Fibroblast of the aortic adventitia (primary cell): ENCODE measurements around the gene CORO6. TPM values are rescaled to one million over a fixed set of nuclear protein-coding genes. Genes with fewer than 3 reads are reported as not detected.

Experiments used
- DNase-seq: peaks from one replicate; pipeline ENCODE4 v3.0.0-alpha.2; 2010; ENCODE audit warnings: low read depth
- H3K4me3 ChIP-seq: 2 replicates; pipeline ENCODE4 v1.5.1; 2011; ENCODE audit warnings: low read depth, mild to moderate bottlenecking, control low read depth, low read length, moderate library complexity
- total RNA-seq: library from RNA; depleted of rRNA; stranded (reverse); fragments of >200 nt; gene quantifications from 2 replicates; pipeline ENCODE4 v1.2.3, GENCODE V29; 2012; ENCODE audit warnings: low replicate concordance
- TF ChIP-seq, protein P1 (sequence below): IDR thresholded peaks from 2 replicates; pipeline ENCODE4 v1.5.1; 2011; ENCODE audit warnings: mild to moderate bottlenecking, low read length, control low read depth, inconsistent platforms; ENCODE audit not compliant: insufficient read depth

The CORO6 gene
- total RNA-seq, 1 donor = 8.3 TPM

- peak; percentile 40 for DNase-seq
- TF ChIP-seq, protein P1, sequence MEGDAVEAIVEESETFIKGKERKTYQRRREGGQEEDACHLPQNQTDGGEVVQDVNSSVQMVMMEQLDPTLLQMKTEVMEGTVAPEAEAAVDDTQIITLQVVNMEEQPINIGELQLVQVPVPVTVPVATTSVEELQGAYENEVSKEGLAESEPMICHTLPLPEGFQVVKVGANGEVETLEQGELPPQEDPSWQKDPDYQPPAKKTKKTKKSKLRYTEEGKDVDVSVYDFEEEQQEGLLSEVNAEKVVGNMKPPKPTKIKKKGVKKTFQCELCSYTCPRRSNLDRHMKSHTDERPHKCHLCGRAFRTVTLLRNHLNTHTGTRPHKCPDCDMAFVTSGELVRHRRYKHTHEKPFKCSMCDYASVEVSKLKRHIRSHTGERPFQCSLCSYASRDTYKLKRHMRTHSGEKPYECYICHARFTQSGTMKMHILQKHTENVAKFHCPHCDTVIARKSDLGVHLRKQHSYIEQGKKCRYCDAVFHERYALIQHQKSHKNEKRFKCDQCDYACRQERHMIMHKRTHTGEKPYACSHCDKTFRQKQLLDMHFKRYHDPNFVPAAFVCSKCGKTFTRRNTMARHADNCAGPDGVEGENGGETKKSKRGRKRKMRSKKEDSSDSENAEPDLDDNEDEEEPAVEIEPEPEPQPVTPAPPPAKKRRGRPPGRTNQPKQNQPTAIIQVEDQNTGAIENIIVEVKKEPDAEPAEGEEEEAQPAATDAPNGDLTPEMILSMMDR = no peak
- H3K4me3 ChIP-seq = peak overlapping the region; percentile 49
Measured at GRCh38 chr17:29615048-29615385, 7.7 kb downstream of the CORO6 start.

- TF ChIP-seq, protein P1 = no peak
- no peak overlapping the region for H3K4me3 ChIP-seq
- no peak for DNase-seq
Measured at GRCh38 chr17:29614349-29615047, 8.2 kb downstream of the CORO6 start.

GRCh38 chr17:29613856-29614255, 8.9 kb downstream of the CORO6 start:
- TF ChIP-seq, protein P1 = no peak
- no peak for DNase-seq
- no peak overlapping the region for H3K4me3 ChIP-seq

DNA sequence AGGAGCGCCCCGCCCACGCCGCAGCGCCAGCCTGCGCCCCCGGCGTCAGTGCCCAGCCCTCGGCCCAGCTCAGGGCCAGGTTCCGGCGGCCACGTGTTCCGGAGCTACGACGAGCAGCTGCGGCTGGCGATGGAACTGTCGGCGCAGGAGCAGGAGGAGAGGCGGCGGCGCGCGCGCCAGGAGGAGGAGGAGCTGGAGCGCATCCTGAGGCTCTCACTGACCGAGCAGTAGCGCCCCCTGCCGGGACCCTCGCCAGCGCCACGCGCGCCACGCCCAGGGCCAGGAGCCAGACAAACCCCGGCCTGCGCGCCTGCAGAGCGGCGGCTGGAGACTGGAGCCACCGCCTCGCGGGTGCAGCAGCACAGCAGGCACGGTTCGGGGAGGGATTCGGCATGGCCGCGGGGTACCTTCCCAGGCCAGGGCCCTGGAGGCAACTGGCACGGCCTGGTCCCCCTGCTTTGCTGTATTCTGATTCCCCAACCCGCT, 9.3 kb downstream of the CORO6 start:
- TF ChIP-seq, protein P1 = peak; percentile 68
- peak; percentile 83 for DNase-seq
- peak overlapping the region; percentile 25 for H3K4me3 ChIP-seq

- no peak for DNase-seq
- TF ChIP-seq, protein P1 = no peak
- H3K4me3 ChIP-seq = no peak overlapping the region
Measured at GRCh38 chr17:29612404-29613280, 10.1 kb downstream of the CORO6 start.

- no peak overlapping the region for H3K4me3 ChIP-seq
- TF ChIP-seq, protein P1 = no peak
- DNase-seq = no peak
Measured at GRCh38 chr17:29612094-29612403, 10.7 kb downstream of the CORO6 start.
